NB4 (cell line): ENCODE measurements around the gene SAP25.

Source experiments
- CTCF ChIP-seq: IDR thresholded peaks from one replicate; pipeline ENCODE4 v1.5.1; 2012; ENCODE audit warnings: low read depth, low read length
- MAX ChIP-seq: IDR thresholded peaks from 2 replicates; pipeline ENCODE4 v1.6.1; 2011; ENCODE audit warnings: low read depth, low read length
- MYC ChIP-seq: IDR thresholded peaks from 2 replicates; pipeline ENCODE4 v1.6.1; 2011; ENCODE audit warnings: low read depth, low read length
- POLR2A ChIP-seq: IDR thresholded peaks from 2 replicates; pipeline ENCODE4 v1.6.1; 2011; ENCODE audit warnings: mild to moderate bottlenecking; ENCODE audit not compliant: insufficient read length; ENCODE audit errors: extremely low read depth

GRCh38 chr7:100562195-100563099 is 11.3 kb downstream of the SAP25 start:
- TF ChIP-seq POLR2A (no peak), CTCF (no peak), MAX (no peak), MYC (no peak)
